Inflammatory macrophage treated with lipopolysaccharide for 1 hour (primary cell): ENCODE measurements around the gene TRPM3.
"Not testable (repeated sequence)": the region's sequence is repeated elsewhere in the genome, so short reads cannot be mapped to it uniquely, and the experiment has no call there.

Experiments used
- DNase-seq, 2 donors: peaks; one replicate each; pipeline ENCODE4 v3.0.0-alpha.2; 2020 to 2022

Gene TRPM3

DNA sequence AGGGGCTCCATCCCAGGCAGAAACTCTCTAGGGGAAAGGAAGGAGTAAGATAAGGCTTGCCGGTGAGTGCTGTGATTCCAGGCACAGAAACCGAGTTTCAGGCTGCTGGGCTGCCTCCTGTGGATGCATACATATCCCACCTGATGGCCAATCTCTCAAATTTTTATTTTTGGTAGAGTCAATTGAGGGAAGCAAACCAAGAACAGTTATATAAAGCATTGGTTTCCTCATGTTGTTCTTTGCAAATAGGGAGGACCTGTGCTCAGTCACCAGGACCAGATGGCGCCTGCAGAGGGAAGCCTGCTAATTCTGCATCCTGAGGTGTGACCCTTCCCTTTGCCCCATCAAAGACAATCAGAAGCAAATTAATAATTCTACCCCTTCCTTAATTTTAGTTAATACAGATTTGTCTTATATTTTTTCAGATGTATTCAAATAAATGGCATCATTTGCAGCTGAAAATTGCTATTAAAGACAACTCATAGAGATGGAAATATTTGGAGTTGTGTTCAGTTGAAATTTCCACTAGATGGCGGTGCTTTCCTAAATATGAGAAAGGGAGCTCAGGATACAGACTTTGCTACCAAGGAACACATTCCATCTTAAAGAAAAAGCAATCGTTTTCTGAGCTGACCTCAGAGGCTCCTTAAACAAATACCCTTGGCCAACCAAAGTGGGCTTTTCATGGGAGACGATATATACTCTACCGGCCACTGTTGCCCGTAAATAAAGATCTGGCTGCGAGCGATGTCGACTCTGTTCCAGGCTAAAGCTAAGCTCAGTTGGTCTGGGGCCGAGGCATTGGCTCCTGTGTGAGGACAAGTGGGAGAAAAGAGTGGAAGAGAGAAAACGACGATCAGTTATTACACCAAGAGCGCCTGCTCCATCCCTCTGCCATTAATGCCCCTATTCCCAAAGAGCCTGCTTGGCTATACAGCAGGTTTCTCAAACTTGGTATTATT lies 481.3 kb downstream of the TRPM3 start:
- DNase-seq = peak; percentile 10 to 67

DNA sequence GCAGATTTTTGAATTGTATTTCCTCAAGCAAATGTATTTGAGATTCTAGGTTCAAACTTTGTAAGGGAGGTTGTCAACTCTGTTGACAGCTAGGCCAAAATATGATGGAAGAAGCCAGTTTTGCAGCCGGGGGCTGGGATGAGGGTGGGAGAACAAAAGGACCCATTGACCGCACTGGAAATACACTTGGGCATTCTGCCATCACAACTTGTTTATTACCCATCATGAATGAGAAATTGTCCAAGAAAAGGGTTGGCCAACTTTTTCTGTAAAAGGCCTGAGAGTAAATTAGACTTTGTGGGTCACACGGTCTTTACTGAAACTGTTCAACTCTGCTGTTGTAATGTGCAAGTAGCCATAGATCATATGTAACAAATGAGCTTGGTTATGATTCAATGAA lies 485.6 kb downstream of the TRPM3 start:
- no peak for DNase-seq

DNA sequence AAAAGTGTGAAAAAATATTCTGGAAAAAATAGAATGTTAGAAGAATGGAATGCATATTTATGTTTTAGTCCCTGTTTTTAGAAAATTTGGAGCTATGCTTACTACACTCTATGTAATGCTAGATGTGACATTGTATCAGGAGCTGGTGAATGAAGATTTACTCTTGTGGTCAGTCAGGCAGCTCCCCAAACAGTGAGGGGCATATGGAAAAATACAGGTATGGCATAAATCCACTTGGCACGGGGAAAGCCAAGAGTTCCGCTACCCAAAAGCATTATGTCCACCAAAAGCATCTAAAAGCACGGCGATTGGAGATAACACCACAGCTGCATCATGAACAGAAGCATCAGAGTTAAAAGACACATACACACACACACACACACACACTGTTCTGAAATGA lies 486.7 kb downstream of the TRPM3 start:
- no peak for DNase-seq

DNA sequence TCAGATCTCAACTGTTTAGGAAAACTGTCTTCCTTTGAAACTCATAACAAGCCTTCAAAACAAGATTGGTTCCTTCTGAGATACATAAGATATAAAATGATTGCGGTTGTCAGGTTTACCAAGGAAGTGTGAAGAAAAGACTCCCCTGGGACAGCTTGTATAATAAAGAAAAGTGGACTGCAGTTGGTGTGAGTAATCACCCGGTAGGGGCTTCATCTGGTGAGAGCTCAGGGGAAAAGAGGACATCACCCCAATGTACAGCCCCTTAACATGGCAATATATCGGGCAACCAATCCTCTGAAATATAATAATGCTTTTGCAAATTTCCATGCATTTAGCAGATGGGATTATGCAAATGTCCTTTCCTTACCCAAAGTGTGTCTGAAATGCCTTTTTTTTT lies 490.4 kb downstream of the TRPM3 start:
- no peak for DNase-seq

DNA sequence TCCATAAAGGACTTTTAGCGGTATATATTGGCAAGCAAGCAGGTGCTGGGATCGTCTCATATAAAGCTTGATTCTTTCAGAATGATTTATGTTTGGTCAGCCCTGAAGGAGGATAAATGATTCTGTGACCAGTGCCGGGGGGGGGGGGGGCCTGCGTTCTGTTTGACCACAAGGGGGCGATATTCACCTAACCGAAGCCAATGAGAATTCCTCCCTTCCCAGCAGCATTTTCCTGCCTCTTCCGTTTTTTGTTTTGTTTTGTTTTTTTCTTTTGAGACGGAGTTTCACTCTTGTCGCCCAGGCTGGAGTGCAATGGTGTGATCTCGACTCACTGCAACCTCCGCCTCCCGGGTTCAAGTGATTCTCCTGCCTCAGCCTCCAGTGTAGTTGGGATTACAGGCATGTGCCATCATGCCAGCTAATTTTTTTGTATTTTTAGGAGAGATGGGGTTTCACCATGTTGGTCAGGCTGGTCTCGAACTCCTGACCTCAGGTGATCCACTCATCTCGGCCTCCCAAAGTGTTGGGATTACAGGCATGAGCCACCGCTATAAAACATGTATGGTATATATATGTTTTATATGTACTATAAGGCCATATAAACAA lies 492.2 kb downstream of the TRPM3 start:
- DNase-seq = not testable (repeated sequence)

DNA sequence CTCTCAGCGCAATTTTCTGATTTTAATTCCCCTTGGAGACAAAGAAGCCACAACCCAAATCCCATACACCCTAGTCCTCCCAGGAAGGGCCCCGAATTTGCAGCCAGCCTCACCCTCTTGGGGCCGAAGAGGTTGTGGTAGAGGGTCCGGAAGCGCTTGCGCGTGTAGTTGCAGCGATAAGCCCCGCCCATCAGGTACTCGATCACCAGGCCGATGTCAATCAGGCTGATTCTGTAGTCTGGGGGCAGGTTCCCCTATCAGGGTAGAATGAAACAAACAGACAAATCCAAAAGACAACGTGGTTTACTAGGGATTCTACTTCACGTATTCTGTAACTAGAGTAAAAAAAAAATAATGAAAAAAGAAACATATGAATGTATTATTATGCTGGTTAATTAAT lies 496.3 kb downstream of the TRPM3 start:
- DNase-seq = no peak

DNA sequence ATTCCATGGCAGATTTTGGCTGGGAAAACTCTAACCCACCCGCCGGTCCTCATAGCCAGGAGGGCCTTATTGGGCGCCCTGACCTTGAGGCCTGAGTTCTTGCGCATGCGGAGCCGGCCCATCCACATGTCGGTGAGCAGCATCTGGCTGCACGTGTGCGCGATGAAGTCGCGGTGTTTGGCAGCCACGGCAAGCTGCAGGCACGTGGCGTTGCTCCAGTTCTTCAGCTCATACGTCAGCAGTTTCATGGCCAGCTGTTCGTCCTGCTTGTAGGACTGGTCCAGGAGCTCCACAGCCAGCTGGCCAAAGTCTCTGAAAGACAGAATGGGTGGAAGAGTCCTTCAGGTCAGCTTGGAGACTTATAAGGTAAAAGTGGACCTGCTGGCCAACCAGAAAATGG lies 502.6 kb downstream of the TRPM3 start:
- no peak for DNase-seq

DNA sequence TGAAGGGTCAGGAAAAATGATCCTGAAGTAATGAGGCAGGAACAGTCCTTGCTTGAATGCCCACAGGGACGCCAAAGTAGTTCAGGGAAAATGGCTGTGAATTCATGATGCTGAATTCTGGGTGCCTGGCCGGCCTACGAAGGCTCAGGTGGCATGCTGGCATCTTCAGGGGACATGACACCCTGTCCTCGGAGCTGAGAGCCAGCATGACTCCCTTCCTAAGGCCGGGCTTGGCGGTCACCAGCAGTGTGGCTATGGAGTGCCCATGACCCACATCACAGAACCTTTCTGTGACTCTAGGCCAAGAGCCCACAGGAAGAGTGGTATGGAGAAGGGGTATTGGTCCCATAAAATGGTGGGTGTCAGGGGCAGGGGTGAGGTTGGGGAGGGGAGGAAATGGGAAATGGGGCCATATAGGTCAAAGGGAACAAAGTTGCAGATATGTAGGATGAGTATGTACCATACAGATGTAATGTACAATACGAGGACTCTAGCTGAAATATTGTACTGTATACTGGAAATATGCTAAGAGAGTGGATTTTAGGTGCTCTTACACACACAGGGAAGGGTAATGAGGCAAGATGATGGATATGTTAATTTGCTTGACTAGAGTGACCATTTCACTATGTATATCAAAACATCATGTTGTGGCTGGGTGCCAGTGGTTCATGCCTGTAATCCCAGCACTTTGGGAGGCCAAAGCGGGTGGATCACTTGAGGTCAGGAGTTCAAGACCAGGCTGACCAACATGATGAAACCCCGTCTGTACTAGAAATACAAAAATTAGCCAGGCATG lies 504.2 kb downstream of the TRPM3 start:
- DNase-seq = no peak

DNA sequence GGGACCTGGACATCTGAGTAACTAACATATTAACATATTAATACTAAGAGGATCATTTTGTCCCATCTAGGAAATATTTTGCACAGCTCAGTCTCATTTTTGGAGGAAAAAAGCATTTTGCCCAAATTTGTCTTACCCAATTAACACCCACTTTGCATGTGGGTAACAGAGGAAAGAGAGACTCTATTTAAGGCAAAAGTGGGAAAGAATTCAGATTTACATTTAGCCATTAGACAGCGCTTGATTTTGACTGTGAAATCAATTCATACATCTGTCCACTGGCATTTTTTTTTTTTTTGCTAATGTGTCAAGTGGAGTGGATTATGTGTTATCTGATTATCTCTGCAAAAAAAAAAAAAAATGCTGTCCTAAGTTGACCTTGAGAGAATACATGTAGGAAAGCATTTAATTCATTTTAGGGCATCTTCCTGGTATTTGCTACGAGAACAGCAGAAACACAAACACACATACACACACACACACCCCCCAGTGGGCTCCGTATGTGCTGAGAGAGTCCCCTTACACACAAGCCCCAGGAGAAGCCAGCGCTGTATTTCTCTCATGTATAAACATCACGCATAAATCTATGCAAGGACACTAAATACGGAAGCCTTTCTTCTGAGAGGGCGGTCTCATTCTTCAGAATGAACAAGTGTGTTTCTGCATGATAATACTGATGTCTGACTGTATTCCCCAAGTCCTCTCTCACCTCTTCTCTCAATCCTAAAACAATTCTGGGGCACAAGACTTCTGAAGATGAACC lies 505.0 kb downstream of the TRPM3 start:
- no peak for DNase-seq

DNA sequence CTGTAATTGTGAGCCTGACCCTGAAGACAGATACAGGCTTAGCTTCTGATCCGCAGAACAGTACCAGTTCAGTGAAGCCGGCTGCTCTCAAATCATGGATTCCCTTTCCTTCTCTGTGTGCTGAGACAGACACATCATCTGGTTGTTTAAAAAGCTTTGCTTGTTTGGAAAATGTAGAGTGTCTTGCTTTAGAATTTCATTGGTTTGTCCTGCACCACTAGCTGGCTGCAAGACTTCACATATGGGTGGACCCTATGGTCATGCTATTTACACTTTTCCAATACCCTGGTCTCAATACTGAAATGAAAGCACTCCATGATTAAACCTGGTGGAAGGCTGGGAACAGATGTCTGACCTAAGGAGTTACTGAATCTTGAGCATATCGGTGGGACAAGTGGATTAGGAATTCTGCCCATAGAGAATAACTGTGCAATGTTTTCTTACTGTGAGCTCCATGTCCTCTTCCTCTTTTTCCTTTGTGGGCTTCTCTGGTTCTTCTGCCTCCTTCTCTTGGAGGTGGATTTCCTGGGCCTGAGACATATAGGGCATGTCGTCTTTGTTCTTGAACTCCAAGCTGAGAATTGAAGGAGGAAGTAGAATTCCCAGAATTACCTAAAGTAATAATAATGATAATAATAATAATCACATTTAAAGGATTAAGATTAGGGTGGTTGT lies 505.8 kb downstream of the TRPM3 start:
- no peak for DNase-seq

DNA sequence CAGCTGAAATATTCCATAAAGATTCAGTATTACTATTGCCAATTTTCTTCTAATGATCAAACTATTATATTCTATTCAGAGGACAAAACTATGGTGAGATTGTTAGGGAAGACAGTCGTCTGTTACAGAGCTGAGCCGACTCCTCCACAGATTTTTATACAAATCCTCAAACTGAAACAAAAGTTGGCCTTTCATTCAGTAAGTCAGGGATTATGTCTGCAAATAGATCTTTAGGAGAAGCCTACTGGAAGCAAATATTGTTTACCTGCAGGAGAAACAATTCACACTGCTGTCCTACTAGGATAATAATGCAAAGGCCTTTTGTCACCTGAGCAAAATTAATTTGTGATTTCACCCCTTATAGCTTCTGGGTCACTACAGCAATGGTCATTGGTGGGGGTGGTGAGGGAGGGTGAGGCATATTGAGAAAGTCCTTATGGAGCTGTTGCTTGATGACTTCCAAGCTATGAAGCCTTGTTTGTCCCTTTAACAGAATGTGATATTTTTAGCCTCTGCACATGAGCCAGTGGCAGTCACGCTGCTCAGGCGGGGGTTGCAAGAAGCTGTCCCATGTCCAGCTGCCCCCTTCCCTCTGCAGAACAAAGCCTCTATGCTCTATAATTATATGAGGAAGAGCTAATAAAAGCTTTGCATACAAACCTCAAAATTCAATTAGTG lies 506.5 kb downstream of the TRPM3 start:
- no peak for DNase-seq

DNA sequence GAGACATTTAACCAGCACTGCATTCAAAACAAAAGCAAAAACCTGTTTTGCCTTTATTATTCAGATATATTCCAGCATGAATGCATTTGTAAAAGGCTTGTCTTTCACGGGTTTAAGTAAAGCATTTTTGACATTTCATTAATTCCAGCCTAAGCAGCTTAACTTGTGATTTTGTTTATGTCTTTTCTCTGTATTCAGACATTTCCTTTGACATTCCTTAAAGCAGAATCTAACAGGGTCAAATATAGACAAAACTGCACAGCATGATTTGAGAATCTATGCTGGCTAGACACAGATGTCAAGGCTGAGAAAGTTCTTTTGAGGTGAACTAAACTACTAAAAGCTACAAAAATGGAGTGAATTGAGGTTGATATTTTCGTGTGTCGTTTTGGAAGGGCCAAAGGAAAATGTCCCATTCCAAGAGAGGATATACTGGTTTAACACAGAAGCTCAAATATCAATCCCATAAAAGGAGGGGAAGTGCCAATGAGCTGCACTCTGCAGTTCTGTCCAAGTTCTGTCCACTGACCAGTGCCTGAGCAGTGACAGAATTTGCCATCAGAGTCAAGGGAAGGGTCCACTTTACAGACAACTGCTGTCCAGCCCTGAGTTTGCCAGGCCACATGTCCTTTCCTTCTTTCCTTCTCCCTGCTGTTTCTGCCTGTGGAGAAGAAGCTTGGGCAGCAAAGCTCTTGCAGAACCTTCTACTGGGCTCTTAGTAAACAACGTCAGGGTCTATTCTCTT lies 508.2 kb downstream of the TRPM3 start:
- no peak for DNase-seq

DNA sequence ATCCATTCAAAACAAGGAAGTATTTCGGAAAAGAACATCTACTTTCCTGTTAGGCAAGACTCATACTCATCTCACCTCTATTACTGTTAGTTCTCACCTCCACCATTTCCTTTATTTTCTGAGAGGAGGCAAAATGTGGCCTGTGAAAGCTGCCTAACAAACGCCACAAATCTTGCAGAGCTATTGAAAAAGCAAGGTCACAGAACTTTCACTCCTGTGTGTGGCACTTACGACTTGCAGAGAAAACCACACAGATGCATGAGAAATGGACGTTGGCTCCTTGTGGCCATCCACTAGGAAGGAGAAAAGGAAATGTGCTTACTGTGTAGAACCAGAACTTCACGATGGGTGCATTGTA lies 511.2 kb downstream of the TRPM3 start:
- no peak for DNase-seq

DNA sequence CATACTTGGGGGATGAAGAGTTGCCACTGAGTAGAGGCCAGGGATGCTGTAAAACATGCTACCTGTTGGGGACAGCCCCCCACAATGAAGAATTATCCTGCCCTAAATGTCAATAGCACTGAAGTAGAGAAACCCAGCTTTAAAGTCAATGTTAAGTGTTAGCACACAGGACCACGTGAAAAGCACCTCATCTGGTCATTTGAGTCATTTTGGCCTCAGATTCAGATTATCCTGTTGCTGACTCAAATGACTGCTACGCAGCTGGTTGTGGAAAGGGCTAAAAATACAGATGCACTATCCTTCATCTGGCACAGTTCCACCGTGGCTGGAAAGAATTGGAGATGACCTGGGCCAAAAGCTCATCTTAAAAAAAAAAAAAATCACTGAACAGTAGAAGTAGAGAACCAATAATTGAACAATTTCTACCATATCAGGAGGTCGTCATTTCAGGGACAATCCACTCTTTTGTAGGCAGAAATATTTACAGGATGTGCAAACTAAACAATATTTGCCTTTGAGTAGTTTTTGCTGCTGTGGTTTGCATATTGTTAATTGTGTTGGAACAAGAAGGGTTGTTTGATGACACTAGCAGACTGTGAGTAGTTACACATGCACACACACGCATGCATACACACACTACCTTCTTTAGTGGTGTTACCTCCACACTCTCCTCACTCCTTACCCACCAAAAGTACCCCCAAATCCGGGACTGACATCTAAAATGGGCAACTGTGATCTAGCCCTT lies 511.7 kb downstream of the TRPM3 start:
- DNase-seq = no peak

DNA sequence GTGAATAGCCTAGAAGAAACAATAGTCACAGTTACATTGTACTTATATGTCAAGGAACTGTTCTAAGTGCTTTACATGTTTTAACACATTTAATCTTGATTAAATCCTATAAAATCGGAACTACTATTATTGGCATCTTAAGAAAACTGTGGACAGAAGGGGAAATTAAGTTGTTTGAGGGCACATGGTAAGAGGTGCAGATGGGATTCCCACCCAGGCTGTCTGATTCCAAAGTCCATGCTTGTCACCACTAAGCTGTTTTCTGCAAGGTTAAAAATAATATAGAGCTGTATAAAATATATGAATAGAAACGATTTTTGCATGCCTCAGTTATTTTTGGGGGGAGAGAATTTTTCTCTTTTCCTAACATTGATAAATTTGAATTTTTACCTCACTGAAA lies 512.4 kb downstream of the TRPM3 start:
- no peak for DNase-seq

DNA sequence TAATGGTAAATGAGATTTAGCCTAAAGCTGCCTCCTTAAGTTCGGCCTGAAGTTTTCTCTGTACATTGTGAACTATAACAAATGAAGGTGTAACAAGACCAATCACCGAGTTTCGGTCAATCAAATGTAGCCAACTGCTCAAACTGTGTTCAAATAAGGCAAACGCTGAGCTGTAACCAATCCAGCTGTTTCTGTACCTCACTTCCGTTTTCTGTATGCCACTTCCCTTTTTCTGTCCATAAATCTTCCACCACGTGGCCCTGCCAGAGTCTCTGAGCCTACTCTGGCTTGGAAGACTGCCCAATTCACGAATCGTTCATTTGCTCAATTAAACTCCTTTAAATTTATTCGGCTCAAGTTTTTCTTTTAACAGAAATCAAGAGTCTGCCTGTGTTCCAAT lies 513.5 kb downstream of the TRPM3 start:
- DNase-seq = peak; percentile 67 to 74

DNA sequence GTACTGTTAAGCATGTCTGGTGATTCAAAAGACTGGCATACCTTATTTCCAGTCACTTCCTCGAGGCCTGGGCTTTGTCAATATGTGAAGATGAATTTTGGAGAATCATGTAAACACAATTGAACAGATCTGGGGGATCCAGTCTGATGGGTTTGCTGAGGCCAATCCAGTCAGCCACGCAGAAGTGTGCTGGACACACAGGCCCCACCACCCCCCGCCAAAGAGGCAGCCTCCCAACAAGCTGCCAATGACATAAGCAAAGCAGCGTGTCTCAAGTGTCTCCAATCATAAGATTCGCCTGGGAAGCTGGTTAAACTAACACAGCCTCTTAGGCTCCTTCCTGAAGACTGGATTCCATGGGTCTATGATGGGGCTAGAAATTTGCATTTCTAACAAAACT lies 514.1 kb downstream of the TRPM3 start:
- DNase-seq = no peak

DNA sequence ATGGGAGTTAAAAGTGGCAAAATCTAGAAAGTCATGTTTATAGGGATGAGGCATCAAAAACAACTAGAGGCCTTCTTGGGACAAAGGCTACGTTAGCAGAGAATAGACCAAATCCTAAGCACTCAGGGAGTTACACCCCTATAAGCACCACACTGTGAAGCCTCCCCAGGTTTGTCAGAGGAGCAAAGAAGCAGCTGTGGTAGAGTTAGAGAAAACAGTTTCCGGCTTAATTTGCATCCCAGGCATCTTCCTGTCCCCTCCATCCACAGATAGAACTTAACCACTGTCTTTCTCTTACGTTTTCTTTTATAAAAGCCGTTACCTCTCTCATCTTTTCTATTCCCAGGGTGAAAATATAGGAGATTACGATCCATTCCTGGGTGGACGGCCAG lies 518.4 kb downstream of the TRPM3 start:
- no peak for DNase-seq

DNA sequence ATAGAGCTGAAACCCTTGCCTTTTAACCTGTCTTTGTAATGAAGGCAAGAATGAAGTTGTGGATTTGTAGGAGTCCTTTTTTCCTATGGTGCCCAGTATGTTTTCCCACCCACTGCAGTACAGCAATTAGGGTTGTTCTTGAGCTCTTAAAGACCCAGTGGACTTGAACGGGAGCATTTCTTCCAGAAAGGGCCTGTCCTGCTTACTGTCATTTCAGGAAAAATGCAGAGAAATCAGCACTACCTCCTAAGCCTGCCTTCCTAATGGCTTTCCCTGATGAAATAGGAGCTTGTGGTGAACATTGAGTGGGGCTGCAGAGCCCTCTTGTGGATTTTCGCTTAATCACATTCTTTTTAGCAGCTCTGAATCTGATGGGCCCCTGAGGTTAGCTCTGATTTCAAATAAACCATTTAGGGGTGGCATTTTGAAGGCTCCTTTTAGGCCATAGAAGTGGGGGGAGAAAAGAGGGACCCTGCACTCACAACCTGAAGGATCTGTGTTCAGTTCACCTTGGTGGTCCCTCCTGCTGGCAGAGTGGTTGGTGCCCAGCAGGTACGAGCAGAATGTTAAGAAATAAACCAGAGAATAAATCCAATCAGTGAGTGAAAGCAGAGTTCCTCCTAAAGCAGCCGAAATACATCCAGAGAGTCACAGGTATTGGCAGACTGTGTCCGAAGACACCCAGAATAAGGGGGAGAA lies 519.0 kb downstream of the TRPM3 start:
- DNase-seq = peak; percentile 58 to 86
